GM18520 (cell line): ENCODE data around the gene FAM216B.
"Not testable (repeated sequence)": the region's sequence is repeated elsewhere in the genome, so short reads cannot be mapped to it uniquely, and the experiment has no call there.

Experiments
- ATAC-seq: cut with Tn5 transposase; IDR thresholded peaks from one replicate; pipeline ENCODE4 v1.9.1; 2021; ENCODE audit not compliant: unreplicated experiment

FAM216B gene

GRCh38 chr13:42777467-42777866 lies 3.9 kb upstream of the FAM216B start:
- no peak for ATAC-seq

- no peak for ATAC-seq
These were observed 1.3 kb upstream of the FAM216B start for GRCh38 chr13:42780044-42780443.

- ATAC-seq: no peak
These were observed 5.3 kb downstream of the FAM216B start for GRCh38 chr13:42786715-42787114.

- no peak for ATAC-seq
These were observed 7.2 kb downstream of the FAM216B start for GRCh38 chr13:42788601-42789000.

- no peak for ATAC-seq
These were observed 10.8 kb downstream of the FAM216B start for GRCh38 chr13:42792154-42792553.

- no peak for ATAC-seq
These were observed 13.3 kb downstream of the FAM216B start for GRCh38 chr13:42794577-42795275.

- ATAC-seq: no peak
These were observed 14.3 kb downstream of the FAM216B start for GRCh38 chr13:42795666-42796065.

GRCh38 chr13:42796747-42797356 lies 15.5 kb downstream of the FAM216B start:
- no peak for ATAC-seq

- no peak for ATAC-seq
These were observed 16.7 kb downstream of the FAM216B start for GRCh38 chr13:42798118-42798517.

GRCh38 chr13:42800109-42800643 lies 18.8 kb downstream of the FAM216B start:
- no peak for ATAC-seq

- ATAC-seq: no peak
These were observed 22.3 kb downstream of the FAM216B start for GRCh38 chr13:42803563-42804204.

- no peak for ATAC-seq
These were observed 23.0 kb downstream of the FAM216B start for GRCh38 chr13:42804244-42804874.

- ATAC-seq: no peak
These were observed 25.9 kb downstream of the FAM216B start for GRCh38 chr13:42807241-42807640.

- ATAC-seq: no peak
These were observed 26.5 kb downstream of the FAM216B start for GRCh38 chr13:42807866-42808265.

GRCh38 chr13:42808341-42808940 lies 27.1 kb downstream of the FAM216B start:
- ATAC-seq: no peak

GRCh38 chr13:42812316-42812715 lies 30.9 kb downstream of the FAM216B start:
- ATAC-seq: no peak

- ATAC-seq: no peak
These were observed 33.5 kb downstream of the FAM216B start for GRCh38 chr13:42814868-42815267.

- no peak for ATAC-seq
These were observed 34.3 kb downstream of the FAM216B start for GRCh38 chr13:42815681-42816080.

- no peak for ATAC-seq
These were observed 35.2 kb downstream of the FAM216B start for GRCh38 chr13:42816538-42816937.

GRCh38 chr13:42819687-42820086 lies 38.3 kb downstream of the FAM216B start:
- not testable (repeated sequence) for ATAC-seq

- no peak for ATAC-seq
These were observed 39.1 kb downstream of the FAM216B start for GRCh38 chr13:42820451-42820850.
